Lung (tissue), 12 donors: ENCODE measurements around the gene PXDN. TPM values are rescaled to one million over a fixed set of nuclear protein-coding genes. Genes with fewer than 3 reads are reported as not detected.

Experiments used
- ATAC-seq: fragments of 200-7000 bp; cut with Tn5 transposase; one replicate; pipeline ENCODE4 v1.9.1; 2020; ENCODE audit warnings: moderate number of reproducible peaks; ENCODE audit not compliant: insufficient read depth, low FRiP score
- DNase-seq, 3 donors: peaks; one replicate each; pipeline ENCODE4 v3.0.0-alpha.2; 2013 to 2017
- H3K27ac ChIP-seq, 2 donors: one replicate each; pipeline ENCODE4 v1.5.1; 2013; ENCODE audit warnings: mild to moderate bottlenecking in 2 of 2, moderate library complexity in 2 of 2, control low read depth in 1 of 2, inconsistent platforms in 1 of 2, low read depth in 1 of 2, low read length in 1 of 2
- H3K27me3 ChIP-seq, 3 donors: one replicate each; pipeline ENCODE4 v1.5.1; 2013; ENCODE audit warnings: low read length in 2 of 3; ENCODE audit not compliant: control insufficient read depth in 3 of 3, insufficient read depth in 3 of 3
- H3K36me3 ChIP-seq, 4 donors: one replicate each; pipeline ENCODE4 v1.5.1; 2013; ENCODE audit warnings: low read length in 4 of 4, mild to moderate bottlenecking in 1 of 4, moderate library complexity in 1 of 4; ENCODE audit not compliant: control insufficient read depth in 4 of 4, insufficient read depth in 4 of 4
- H3K4me1 ChIP-seq, 5 donors: one replicate each; pipeline ENCODE4 v1.5.1; 2013; ENCODE audit warnings: low read length in 5 of 5, mild to moderate bottlenecking in 2 of 5, moderate library complexity in 1 of 5; ENCODE audit not compliant: control insufficient read depth in 5 of 5, insufficient read depth in 5 of 5
- H3K4me3 ChIP-seq: one replicate; pipeline ENCODE4 v1.5.1; 2013; ENCODE audit warnings: mild to moderate bottlenecking, control low read depth, moderate library complexity
- H3K9ac ChIP-seq, 2 donors: one replicate each; pipeline ENCODE4 v1.5.1; 2013; ENCODE audit warnings: low read length in 2 of 2, control low read depth in 1 of 2; ENCODE audit not compliant: insufficient read depth in 1 of 2
- H3K9me3 ChIP-seq, 4 donors: one replicate each; pipeline ENCODE4 v1.5.1; 2013; ENCODE audit warnings: low read length in 3 of 4, mild to moderate bottlenecking in 1 of 4, moderate library complexity in 1 of 4; ENCODE audit not compliant: control insufficient read depth in 4 of 4, insufficient read depth in 3 of 4
- CTCF ChIP-seq: IDR thresholded peaks from 2 replicates; pipeline ENCODE4 v1.5.1; 2012; ENCODE audit warnings: mild to moderate bottlenecking; ENCODE audit errors: control extremely low read depth, extremely low read depth
- WGBS, 2 donors: extraction: QIAGEN DNeasy Blood & Tissue Kit; methylation state at CpG; one replicate each; pipeline ENCODE4 v1.1.7; 2013; 5-methylcytosine and 5-hydroxymethylcytosine counted together
- polyA plus RNA-seq, 2 donors: library from polyadenylated mRNA; stranded (reverse); fragments of 200-250 nt; gene quantifications; one replicate each; pipeline ENCODE4 v1.2.1, GENCODE V29; 2013
- total RNA-seq, 2 donors: library from RNA; depleted of rRNA in 1 of 2; stranded (reverse); fragments of >200 nt in 1 of 2; gene quantifications; one replicate each; pipeline ENCODE4 v1.2.1, GENCODE V29; 2014 to 2021
- donor health status: control.
- donor health status: control.
- donor health status: Bipolar disorder and iron deficiency.
- donor health status: healthy.
- donor health status: DM: yes; HTN: yes; CAD: no.

PXDN gene
- total and polyA plus RNA-seq, 4 donors = 10.6 to 198 (median 45.1) TPM

GRCh38 chr2:1730015-1730927, 14.0 kb downstream of the PXDN start:
- Histone ChIP-seq H3K27me3 (no peaks in the 10 kb centered on the region), H3K27ac (peak overlapping the region; percentile 56 to 86), H3K4me3 (no peak overlapping the region), H3K9ac (peak overlapping the region; percentile 13 to 54), H3K4me1 (peaks cover 0 to 63% (median 38%) of the 10 kb centered on the region in 5 donors), H3K36me3 (no peaks in the 10 kb centered on the region), H3K9me3 (no peaks in the 10 kb centered on the region)
- TF ChIP-seq CTCF = no peak
- 41 to 50% methylated on average over 10 of the region's 10 CpGs for WGBS, 2 donors
- ATAC-seq (peak; percentile 30), DNase-seq (peak; percentile 68 to 84 (median 80))

- Histone ChIP-seq H3K27ac (peak overlapping the region in 1 of 2 donors; percentile 69), H3K27me3 (no peaks in the 10 kb centered on the region), H3K4me1 (peaks cover 0 to 63% (median 38%) of the 10 kb centered on the region in 5 donors), H3K9ac (no peak overlapping the region), H3K36me3 (no peaks in the 10 kb centered on the region), H3K4me3 (no peak overlapping the region), H3K9me3 (no peaks in the 10 kb centered on the region)
- DNase-seq = no peak
- no peak for ATAC-seq
- 57 to 78% methylated on average over 7 of the region's 7 CpGs for WGBS, 2 donors
- no peak for TF ChIP-seq CTCF
These were observed 15.1 kb downstream of the PXDN start for GRCh38 chr2:1729242-1729641.

- 45 to 67% methylated on average over 14 of the region's 14 CpGs for WGBS, 2 donors
- Histone ChIP-seq H3K9me3 (no peaks in the 10 kb centered on the region), H3K27ac (peak overlapping the region in 1 of 2 donors; percentile 50), H3K4me1 (peaks cover 0 to 63% (median 38%) of the 10 kb centered on the region in 5 donors), H3K4me3 (no peak overlapping the region), H3K36me3 (no peaks in the 10 kb centered on the region), H3K9ac (no peak overlapping the region), H3K27me3 (no peaks in the 10 kb centered on the region)
- no peak for ATAC-seq
- TF ChIP-seq CTCF = no peak
- peak in 2 of 3 donors; percentile 57 to 72 for DNase-seq
These were observed 15.5 kb downstream of the PXDN start for GRCh38 chr2:1728821-1729220.
